Mammary epithelial cell (primary cell): ENCODE data around the gene POU2F1.

Source experiments
- EZH2 ChIP-seq: IDR thresholded peaks from 2 replicates; pipeline ENCODE4 v1.6.1; 2012; ENCODE audit warnings: low read length, inconsistent platforms, borderline replicate concordance
- TF ChIP-seq, protein P1 (sequence below), 2 donors: IDR thresholded peaks in 1 of 2; conservative IDR thresholded peaks in 1 of 2; 2 replicates each; pipeline ENCODE4 v1.5.1; 2011 to 2012; ENCODE audit warnings: inconsistent platforms in 2 of 2, low read length in 2 of 2, mild to moderate bottlenecking in 2 of 2, control low read depth in 1 of 2, low read depth in 1 of 2; ENCODE audit not compliant: insufficient read depth in 1 of 2; ENCODE audit errors: extremely low read depth in 1 of 2

DNA sequence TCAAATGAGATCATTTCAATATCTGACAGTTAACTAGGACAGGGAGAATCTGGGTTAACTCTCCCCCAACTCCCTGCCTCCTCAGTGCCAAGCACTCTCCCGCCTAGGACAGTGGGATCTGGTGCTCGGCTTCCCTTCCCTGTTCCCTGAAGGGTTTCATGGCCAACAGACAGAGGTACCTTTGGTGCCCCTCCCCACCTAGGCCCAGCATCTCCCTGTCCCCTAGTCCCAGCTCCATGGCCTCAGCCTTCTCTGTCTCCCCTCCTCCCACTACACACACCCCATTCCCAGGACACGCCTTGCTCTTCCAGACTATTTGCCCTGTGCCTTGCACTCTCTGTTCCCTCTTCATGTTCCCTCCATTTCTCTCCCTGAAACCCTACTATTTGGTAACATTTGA, 220.5 kb downstream of the POU2F1 start:
- TF ChIP-seq, protein P1, sequence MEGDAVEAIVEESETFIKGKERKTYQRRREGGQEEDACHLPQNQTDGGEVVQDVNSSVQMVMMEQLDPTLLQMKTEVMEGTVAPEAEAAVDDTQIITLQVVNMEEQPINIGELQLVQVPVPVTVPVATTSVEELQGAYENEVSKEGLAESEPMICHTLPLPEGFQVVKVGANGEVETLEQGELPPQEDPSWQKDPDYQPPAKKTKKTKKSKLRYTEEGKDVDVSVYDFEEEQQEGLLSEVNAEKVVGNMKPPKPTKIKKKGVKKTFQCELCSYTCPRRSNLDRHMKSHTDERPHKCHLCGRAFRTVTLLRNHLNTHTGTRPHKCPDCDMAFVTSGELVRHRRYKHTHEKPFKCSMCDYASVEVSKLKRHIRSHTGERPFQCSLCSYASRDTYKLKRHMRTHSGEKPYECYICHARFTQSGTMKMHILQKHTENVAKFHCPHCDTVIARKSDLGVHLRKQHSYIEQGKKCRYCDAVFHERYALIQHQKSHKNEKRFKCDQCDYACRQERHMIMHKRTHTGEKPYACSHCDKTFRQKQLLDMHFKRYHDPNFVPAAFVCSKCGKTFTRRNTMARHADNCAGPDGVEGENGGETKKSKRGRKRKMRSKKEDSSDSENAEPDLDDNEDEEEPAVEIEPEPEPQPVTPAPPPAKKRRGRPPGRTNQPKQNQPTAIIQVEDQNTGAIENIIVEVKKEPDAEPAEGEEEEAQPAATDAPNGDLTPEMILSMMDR (conservative IDR thresholded peaks at IDR 0.05 in 1 of 2, IDR thresholded peaks at IDR 0.05 in 1 of 2; ENCODE audit: extremely low read depth in 1 of 2, insufficient read depth in 1 of 2, low read depth in 1 of 2, low read length in 2 of 2), result no peak
- no peak for TF ChIP-seq EZH2
